ENCODE data around the gene WDR11.
"Not testable (repeated sequence)": the region's sequence is repeated elsewhere in the genome, so short reads cannot be mapped to it uniquely, and the experiment has no call there.

WDR11 gene

DNA sequence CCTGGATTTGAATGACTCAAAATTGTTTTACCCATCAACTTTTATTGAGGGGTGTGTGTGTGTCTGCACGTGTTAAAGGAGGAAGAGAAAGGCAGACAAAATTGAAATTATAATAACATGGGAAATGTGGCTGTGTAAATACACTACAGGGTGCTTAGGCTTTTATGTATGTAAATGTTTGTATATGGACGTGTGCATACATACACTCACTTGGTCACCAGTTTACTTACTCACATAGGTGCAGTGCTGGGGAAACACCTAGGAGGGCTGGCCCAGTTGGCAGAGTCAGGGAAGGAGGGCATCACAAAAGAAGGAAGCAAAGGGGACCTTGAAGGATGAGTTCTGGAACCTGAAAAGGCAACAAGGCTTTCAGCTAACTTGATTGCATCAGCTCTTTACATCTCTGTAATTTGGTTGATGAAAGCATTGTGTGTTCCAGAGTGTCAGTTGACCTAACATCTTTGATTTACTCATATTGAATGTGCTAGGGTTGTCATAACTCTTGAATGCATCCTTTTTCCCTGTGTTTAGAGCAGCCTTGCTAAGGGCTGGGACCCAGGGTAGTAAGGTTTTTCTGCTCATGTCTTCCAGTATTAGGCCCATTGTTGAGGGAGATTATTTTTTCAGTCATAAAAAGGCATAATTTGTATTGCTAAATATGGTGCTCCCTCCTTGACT, 10.2 kb downstream of the WDR11 start:
- FAIRE-seq, result no peak

DNA sequence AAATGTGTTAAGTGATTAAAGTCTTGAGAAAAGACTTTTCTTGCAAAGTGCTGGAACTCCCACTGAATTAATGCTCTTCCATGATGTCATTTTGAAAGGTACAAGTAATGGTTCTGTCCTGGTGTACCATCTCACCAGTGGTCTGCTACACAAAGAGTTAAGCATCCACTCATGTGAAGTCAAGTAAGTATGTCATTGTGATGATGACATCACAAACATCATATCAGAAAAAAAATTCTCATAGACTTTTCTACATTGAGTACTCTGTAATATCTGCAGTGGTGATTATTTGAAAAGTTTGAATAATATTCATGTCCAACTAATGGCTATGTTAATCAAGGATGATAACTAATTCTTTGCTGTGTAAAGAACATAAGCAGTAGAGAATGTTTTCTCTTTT, 22.6 kb downstream of the WDR11 start:
- no peak for FAIRE-seq

DNA sequence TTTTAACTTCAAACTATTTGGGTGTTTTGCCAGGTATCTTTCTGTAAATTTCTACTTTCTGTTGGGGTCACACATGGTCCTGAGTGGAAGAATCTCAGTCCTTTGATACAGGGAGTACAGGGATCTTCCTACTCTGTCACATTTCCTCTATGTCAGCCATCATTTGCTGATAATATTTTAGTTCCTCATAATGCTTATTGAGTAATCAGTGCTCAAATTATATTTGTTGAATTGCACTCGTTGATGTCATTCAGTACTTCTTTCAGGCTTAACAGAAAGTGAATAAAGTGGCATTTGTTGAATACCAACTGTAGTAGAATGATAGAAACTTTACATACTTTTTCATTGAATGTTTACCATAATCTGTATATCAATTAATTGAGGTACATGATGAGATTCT, 31.9 kb downstream of the WDR11 start:
- FAIRE-seq, result no peak

DNA sequence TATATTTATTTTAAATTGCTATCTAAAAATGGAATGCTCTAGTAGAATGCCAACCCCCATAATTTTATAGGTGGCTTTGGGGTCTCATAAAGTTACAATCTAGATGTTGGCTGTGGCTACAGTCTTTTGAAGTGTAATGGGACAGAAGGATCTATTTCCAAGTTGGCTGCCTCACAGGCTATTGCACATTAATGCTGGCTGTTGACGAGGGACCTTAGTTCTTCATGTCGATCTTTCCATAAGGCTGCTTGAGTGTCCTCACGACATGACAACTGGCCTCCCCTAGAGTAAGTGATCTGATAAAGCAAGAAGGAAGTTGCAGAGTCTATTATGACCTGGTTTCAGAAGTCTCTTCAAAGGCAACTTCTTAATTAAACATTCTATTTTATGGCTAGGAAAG, 36.3 kb downstream of the WDR11 start:
- no peak for FAIRE-seq

DNA sequence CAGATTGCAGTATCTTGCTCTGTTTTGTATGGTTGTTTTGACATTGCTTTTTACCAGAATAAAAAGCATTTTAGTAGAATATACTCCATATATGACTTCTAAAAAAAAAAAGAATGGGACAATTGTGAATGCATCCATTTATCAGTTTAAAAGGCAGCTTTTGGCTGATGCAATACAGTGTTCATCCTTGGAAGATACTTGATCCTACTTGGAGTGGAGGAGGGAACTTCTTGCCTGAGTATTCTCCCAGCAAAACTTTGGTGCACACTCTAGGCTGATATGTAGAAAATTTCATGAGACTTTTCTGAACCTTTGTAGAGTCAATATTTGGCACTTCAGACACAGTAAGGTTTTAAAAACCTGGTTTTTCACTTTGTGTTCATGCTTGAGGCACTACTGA, 40.2 kb downstream of the WDR11 start:
- FAIRE-seq, result no peak

DNA sequence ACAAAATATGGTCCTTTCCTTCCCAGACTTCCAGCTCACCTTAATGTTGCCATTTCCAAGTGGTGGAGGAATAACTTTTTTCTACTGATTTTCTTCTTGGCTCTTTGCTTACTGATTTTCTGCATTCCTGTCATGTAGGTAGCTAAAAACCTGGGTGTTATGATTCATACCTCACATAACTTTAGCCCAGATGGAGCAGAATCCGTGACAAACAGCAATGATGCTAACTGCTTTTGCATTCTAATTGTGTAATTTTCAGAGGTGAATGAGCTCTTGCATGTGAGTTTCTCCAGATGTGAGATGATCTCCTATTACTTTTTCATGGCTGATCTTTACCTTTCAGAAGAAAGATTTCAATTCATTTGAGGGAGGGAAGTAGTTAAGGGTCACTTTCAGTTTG, 43.4 kb downstream of the WDR11 start:
- no peak for FAIRE-seq

DNA sequence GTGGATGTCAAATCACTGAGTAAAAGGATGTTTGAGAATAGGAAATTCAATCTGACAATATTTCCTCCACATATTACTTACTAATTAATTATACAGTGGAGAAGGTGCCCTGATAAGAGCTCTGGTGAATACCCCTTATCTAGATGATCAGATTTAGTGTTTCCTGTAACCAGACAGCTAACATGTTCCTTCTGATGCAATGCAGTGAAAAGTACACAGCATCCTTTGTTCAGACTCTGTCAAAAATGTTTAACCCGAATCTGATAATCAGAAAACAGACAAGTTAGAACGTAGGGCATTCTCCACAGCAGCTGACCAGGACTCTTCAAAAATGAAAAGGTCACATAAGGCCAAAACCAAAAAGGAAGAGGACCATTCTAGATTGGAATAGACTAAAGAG, 46.2 kb downstream of the WDR11 start:
- FAIRE-seq, result no peak

DNA sequence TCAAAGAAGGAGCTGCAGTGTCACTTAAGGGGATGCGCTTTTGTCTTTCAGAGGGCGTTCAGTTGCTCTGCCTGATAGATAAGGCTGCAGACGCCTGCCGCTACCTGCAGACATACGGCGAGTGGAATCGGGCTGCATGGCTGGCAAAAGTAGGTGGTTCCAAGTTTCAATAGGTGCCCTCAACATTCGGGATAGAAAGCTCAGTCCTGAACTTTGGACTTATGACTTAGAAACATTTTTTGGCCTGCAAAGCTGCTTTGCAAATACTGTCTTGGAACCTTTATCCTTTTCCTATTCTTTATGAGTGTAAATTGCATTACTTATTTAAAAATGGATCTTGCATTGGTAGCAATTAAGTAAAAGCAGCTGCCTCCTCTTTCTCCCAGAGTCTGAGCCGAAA, 54.1 kb downstream of the WDR11 start:
- FAIRE-seq, result no peak

DNA sequence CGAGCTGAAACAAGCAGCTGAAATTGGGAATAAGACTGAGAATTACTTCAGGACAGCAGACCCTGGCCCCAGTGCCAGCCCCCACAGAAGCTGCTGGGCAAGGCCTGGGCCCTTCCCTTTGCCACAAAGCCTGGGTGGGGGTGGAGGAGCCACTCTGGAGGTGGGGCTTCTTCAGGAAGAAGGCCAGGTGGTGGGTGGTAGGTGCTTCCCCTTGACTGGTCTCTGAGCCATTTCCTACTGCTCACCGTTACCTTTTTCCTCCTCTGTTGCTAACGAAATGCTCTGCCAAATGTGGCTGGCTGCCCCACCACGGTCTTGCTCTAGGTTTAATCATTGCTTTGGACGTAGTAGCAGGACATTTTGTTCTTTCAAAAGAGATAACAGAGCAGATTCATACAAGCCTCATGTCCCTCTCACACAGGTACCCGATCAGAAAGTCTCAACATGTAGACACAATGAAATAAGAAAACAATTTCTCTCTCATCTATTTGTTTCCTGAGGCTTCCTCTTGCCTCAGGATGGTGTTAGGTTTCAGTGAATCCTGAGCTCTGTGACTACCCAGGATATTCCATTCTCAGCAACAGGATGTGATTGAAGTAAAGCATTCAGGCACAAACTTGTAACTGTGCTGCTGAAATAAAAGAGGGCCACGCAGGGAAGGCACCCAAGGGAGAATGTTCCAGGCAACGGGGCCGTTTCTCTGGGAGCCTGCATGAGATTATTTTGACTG, 66.5 kb downstream of the WDR11 start:
- no peak for FAIRE-seq

DNA sequence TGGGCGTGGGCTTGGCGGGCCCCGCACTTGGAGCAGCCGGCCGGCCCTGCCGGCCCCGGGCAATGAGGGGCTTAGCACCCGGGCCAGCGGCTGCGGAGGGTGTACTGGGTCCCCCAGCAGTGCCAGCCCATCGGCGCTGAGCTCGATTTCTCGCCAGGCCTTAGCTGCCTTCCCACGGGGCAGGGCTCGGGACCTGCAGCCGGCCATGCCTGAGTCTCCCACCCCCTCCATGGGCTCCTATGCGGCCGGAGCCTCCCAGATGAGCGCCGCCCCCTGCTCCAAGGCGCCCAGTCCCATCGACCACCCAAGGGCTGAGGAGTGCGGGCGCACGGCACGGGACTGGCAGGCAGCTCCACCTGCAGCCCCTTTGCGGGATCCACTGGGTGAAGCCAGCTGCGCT, 72.7 kb downstream of the WDR11 start:
- FAIRE-seq, result not testable (repeated sequence)

DNA sequence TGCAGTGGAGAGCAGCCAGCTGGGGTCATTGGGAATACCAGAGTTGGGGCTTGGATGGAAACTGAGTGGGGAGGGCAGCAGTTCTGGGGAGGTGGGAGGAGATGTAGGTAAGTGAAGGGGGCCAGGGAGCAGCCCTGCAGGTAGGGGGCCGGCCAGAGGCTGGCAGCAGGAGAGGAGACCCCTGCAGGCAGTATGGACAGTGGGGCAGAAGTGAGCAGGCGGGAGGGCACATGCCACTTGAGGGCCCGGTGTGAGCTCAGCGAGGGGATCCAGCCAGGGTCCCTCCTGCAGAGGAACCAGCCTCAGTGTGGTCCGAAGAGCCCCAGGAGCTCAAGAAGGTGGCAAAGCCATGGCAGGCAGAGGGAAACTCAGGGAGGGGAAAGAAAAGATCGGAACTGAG, 75.4 kb downstream of the WDR11 start:
- FAIRE-seq, result no peak

DNA sequence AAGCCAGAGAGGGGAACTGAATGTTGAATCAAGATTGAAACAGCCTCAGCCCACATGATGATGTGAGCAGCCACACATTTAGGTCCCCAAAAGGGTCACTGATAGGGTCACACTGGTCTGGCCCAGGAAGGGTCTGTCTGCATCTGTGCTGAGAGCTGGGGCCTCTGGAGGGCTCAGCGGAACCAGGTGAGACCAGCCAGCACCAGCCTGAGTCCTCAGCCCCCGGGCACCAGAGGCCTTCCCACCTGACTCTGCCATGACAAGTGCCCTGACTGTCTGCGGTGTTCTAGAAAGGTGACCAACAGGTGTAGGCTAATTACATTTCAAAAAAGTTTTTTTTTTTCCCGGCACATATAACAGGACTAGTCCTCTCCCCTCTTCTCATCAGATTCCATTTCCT, 76.2 kb downstream of the WDR11 start:
- no peak for FAIRE-seq

DNA sequence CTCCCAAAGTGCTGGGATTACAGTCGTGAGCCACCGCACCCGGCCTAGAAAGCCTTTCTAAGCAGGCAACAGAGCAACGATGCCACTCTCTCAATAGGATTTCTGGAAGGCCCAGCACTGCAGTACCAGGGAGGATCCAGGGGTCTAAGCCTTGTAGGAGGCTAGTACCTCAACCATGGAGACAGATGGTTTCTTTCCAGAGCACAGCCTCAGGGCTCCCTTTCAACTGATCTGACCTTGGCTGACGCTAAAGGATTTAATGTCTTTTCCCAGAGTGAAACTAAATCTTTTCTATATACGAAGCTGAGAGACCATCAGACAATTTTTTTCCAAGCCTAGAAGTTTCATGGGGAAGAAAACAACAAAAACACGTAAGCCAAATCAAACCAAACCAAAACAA, 78.0 kb downstream of the WDR11 start:
- no peak for FAIRE-seq

DNA sequence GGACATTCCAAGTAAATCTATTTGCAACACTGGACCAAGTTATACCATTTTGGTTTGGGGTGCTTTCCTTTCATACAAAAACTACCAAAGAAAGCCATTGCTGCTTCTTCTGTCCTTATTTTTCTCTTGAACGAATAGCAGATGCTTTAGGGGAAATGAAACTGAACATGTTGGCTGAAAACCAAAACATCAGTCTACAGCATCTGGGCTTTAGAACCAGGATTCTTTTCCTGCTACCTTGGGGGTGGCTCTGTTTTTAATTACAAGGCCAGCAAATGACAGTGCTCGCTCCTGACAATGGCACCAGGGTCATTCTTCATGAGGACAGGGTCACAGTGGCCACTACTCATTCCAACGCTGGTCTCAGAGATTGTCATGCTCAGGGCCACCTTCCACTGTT, 80.3 kb downstream of the WDR11 start:
- FAIRE-seq, result no peak

DNA sequence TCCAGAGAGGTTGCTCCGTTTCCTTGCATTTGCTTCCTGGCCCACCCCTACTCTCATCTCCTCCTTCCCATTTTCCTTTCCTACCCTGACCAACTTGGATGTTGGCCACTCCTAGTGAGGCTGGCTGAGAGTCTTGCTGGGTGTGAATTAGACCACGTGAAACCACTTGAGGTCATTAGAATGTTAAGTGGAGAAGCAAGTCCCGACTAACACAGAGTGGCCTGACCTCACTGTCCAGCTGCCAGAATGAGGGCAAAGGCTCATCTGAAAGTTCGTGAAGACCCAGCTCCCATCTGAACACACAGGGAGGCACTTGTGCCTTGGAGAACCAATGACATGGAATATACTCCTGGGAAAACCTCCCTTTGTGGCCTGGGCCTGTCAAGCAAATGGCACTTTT, 80.8 kb downstream of the WDR11 start:
- FAIRE-seq, result no peak

DNA sequence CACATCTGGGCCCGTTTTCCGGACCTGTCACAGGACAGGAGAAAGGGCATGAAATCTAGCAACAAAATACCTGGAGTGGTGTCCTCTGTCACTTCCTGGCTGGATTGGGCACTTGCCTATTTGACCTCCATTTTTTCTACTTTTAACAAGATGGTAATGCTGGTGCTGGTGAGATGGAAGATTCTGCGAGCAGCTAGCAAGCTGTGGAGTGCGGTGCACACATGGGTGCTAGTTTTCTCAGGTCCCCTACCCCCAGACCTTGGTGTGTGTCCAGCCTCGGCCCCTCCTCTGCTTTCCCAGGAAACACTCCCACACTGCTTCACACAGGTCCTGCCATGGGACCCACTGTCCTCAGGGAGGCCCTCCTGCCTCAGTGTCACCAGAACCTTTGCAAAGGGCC, 87.7 kb downstream of the WDR11 start:
- FAIRE-seq, result no peak

DNA sequence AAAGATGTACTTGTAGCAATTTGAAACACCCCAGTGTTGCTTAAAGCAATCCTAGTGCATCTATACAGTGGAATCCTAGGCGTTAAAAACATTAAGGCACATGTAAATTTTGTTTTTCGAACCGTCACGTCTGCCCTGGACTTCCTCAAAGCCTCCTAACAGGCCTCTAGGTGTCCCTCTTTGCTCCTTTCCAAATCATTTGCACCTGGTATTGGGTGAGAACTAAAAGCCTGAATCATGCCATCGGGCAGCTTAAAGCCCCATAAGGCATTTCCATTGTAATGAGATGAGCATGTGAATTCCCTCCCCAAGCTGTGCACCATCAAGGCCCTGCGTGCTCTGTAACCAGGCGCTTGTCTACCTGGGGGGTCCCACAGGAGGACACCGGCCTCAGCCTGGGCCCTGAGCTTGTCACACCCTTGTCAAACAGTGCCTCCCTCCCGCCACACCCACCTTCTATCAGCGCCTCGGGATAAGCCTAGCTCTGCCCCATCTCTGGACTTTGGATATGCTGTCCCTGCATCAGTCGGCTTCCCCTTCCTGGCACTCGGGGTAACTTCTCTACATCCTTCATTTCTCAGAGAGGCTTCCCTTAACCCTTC, 89.2 kb downstream of the WDR11 start:
- no peak for FAIRE-seq

DNA sequence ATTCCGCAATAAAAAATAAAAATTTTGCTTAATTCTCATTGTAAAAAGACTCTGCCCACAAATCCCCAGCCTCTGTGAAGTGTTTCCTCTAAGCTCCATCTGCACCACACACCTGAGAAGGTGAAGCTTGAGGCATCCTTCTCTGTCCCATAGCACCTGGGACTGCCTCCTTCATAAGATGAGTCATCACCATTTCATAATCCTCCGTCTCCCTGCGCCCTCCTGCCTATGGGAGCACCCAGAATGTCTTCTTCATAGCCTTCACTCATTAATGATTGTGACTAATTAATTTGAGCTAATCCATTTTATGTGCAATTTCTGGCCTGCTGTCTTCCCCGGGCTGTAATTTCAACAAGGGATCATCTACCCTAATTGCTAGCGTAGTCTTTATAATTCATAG, 90.3 kb downstream of the WDR11 start:
- FAIRE-seq, result no peak

DNA sequence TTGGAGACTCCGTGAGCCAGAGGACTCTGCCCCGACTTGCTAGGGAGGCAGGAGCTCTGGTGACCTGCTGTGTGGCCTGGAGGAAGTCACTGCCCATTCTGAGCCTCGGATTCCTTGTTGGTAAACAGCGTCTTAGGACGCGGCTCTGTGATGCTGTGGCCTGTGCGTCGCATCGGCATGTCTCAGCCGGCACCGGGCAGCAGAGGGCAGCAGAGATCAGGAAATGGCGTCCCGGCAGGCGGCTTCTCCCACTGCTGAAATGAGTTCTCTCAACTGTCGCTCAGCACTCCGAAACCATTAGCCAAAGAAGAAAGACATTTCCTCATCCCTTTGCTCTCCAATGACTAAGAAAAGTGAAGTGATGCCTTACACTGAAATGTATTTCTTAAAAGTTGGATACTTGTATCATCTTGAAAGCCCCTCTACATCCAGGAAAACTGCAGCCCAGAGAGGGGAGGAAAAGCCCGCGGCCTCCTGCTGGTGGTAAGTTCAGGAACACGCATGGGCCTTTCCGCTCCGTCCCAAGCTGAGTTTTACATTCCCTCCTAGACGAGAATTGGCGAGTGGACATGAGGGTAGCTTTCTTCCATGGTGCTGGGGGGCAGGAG, 91.7 kb downstream of the WDR11 start:
- FAIRE-seq, result peak; percentile 65

DNA sequence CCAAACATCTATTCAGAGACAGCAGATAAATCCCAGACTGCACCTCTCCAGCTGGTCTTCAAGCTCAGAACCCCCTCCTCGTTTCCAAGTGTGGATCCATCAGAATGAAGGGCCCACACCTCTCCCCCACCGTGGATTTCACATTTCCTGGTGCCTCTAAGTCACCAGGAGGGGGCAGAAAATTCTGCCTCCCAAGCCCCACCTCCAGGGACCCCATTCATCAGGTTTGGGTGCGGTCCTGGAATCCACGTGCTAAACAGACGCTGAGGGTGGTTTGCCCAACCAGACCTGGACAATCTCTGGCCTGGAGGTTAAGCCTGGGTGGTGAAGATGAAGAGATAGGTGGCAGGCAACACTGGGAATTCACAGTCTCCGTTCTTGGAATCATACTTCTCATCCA, 92.4 kb downstream of the WDR11 start:
- FAIRE-seq, result no peak

DNA sequence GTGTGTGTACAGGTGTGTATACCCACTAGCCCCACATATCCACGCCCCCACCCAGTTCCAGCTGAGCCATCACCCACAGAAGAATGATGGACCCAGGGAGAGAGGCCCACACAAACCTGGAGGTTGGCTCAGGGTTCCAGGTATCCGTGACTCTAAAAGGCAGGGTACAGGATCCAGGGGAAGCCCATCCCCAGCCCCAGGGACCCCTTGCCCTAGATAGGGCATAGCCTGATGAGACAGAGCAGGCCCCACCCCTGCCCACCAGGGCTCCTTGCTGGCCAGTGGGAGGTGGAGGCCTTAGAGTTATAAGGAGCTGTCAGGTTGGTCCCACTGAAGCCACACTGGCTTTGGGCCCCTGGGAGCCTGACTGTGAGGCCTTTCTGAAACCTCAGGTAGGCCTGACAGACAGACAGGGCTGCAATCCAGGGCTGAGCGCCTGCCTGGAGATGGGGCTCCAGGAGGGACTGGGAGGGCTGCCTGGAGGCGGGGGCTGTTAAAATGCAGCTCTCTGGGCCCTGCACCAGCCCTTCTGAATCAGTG, 93.5 kb downstream of the WDR11 start:
- FAIRE-seq, result no peak

DNA sequence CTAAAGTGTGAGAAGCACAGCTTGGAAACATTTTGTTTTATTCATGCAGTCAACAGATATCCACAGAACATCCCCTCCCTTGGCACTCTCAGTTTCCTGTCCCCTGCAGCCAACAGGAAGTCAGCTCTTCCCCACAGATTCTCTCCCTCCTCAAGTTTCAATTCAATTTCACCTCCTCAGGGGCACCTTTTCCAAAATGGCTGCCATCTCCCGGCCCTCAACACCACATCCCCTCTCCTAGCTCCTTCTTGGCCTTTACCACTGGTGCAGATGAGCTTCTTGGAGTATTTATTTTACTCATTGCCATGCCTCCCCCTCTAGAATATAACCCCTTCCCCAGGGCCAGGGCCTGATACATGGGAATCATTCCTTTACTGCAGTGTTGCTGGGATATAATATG, 94.0 kb downstream of the WDR11 start:
- FAIRE-seq, result no peak

DNA sequence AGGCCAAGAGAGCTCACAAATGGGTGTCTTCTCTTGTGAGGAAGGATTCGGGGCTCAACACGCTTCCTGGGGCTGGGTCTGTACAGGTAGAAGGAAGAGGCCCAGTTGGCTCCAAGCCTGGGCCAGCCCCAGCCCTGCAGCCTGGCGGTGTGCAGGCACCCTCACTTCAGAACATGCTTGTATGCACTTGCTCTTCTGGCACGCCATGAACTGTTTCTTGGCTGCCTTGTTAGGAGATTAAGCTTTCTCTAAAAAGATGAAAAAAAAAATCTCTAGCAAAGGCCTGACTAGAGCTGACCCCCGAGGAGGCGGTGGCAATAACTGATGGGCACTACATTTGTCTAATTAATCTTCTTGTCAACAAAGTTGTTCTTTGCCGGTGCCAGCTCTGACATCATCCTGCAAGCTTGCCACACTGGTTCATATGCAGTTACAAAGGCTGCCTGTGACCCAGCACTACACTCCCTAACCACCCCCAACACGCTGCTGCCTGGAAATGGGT, 94.7 kb downstream of the WDR11 start:
- no peak for FAIRE-seq

DNA sequence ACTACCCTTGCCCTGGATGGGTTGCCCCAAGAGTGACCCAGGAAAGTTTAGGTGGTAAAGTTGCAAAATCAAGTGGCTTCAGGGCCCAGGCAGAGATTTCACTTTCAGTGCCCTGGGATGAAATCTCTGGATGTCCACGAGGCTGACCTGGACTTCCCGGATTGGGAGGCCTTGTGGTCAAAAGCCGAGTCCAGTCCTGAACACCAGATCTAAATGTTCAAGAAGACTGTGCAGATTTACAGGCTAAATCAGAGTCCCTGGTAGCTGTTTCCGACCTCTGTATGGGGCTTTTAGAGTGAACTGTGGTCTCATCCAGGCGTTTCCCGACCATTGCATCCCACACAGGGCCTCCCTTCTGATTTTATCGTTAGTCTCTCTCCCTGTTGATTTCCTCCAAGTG, 95.3 kb downstream of the WDR11 start:
- no peak for FAIRE-seq

All from A204.1 (cell line).